ENCODE measurements around the gene NFATC4. TPM values are rescaled to one million over a fixed set of nuclear protein-coding genes. Genes with fewer than 3 reads are reported as not detected.

The NFATC4 gene
- total RNA-seq, 1 experiment from 2014 or later, result 10.7 TPM

DNA sequence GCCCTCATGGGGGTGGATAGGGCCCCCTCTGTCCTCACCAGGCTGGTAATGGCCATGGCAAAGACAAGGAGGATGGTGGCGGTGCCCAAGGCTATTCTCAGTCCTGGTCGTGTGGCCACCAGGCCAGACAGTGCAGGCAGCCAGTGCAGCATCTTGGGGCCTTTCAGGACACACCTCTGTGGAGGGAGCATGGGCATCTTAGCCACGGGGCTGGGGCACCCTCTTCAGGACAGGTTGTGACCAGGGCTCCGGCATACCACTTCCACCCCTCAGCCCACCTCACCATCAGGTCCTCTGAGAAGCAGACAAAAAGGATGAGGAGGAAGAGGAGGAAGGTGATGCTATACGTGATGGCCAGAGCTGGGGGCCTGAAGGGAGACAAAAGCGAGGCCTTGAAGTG lies 44.0 kb upstream of the NFATC4 start:
- Mint-ChIP-seq H3K27me3 (ENCODE audit: unreplicated experiment) (peaks cover 41% of the 10 kb centered on the region), H3K27ac (ENCODE audit: unreplicated experiment) (no peak overlapping the region), H3K4me3 (ENCODE audit: low read depth, unreplicated experiment) (no peak overlapping the region), H3K4me1 (ENCODE audit: low read depth, unreplicated experiment) (no peaks in the 10 kb centered on the region), H3K9me3 (ENCODE audit: low read depth, unreplicated experiment) (no peaks in the 10 kb centered on the region), H3K36me3 (ENCODE audit: insufficient read depth, unreplicated experiment) (no peaks in the 10 kb centered on the region)
- CTCF ChIA-PET, result interaction anchor here (0.9 kb wide), 1 partner anchor 16 kb away, joined by 4 read pairs; no protein-coding TSS in a partner anchor
- intact Hi-C loops (cut with micrococcal nuclease; ENCODE audit: unreplicated experiment), result no loop called here
- no peak for TF ChIP-seq CTCF (IDR thresholded peaks at IDR 0.05; ENCODE audit: unreplicated experiment)
- no TSS peak for BruUV-seq (replicated peaks)
- no peak for DNase-seq

DNA sequence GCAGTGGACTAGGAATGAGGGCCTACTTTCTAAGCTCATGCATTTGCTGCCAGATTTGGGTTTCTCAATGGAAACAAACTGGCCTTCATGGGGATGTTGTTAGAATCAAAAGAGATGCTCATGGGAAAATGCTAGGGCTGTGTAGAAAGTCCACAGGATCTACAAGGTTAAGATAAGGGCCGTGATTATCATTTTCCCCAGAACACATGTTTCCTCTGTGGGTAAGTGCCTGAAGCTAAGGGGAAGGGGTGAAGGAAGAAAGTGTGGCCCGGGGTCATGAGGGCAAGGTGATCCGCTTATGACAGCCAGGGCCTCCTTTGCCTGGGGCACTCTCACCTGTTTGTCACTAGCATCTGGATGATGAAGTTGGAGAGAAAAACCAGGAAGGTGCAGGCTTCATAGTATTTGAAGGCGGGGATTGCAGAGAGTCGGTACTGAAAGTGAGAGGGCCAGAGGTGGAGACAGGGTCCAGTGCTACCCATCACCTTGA lies 42.9 kb upstream of the NFATC4 start:
- DNase-seq, result no peak
- no peak overlapping the region for H3K4me3 Mint-ChIP-seq (ENCODE audit: low read depth, unreplicated experiment)
- intact Hi-C loops (cut with micrococcal nuclease; ENCODE audit: unreplicated experiment), result no loop called here
- no peak for TF ChIP-seq CTCF (IDR thresholded peaks at IDR 0.05; ENCODE audit: unreplicated experiment)
- no peaks in the 10 kb centered on the region for H3K4me1 Mint-ChIP-seq (ENCODE audit: low read depth, unreplicated experiment)
- CTCF ChIA-PET, result interaction anchor here (0.9 kb wide), 1 partner anchor 17 kb away, joined by 4 read pairs; no protein-coding TSS in a partner anchor
- H3K36me3 Mint-ChIP-seq (ENCODE audit: insufficient read depth, unreplicated experiment), result no peaks in the 10 kb centered on the region
- no peak overlapping the region for H3K27ac Mint-ChIP-seq (ENCODE audit: unreplicated experiment)
- H3K9me3 Mint-ChIP-seq (ENCODE audit: low read depth, unreplicated experiment), result no peaks in the 10 kb centered on the region
- peaks cover 30% of the 10 kb centered on the region for H3K27me3 Mint-ChIP-seq (ENCODE audit: unreplicated experiment)
- no TSS peak for BruUV-seq (replicated peaks)

DNA sequence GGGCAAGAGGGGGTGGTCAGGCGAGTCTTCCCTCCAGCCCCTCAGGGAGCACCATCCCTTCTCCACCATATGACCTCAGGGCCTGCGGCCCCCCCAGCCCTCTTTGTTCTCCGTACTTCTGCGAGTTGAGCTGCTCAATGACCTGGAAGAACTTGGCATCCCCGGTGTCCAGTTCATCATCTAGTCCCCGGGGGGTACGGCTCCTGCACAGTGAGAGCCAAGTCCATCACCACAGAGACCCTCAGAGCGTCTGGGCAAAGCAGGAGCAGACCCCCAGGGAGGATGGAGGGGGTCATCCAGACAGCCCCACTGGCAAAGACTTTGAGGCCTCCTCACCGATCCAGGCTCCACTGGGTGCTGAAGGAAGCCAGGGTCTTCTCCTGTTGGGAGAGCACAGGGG lies 42.0 kb upstream of the NFATC4 start:
- CTCF ChIA-PET, result no interaction called here
- no TSS peak for BruUV-seq (replicated peaks)
- Mint-ChIP-seq H3K27me3 (ENCODE audit: unreplicated experiment) (peaks cover 24% of the 10 kb centered on the region), H3K4me3 (ENCODE audit: low read depth, unreplicated experiment) (no peak overlapping the region), H3K9me3 (ENCODE audit: low read depth, unreplicated experiment) (no peaks in the 10 kb centered on the region), H3K4me1 (ENCODE audit: low read depth, unreplicated experiment) (no peaks in the 10 kb centered on the region), H3K27ac (ENCODE audit: unreplicated experiment) (no peak overlapping the region), H3K36me3 (ENCODE audit: insufficient read depth, unreplicated experiment) (no peaks in the 10 kb centered on the region)
- no peak for DNase-seq
- intact Hi-C loops (cut with micrococcal nuclease; ENCODE audit: unreplicated experiment), result no loop called here
- TF ChIP-seq CTCF (IDR thresholded peaks at IDR 0.05; ENCODE audit: unreplicated experiment), result no peak

GRCh38 chr14:24327303-24327702 lies 40.7 kb upstream of the NFATC4 start:
- DNase-seq, result no peak
- Mint-ChIP-seq H3K27ac (ENCODE audit: unreplicated experiment) (no peak overlapping the region), H3K4me3 (ENCODE audit: low read depth, unreplicated experiment) (no peak overlapping the region), H3K36me3 (ENCODE audit: insufficient read depth, unreplicated experiment) (peaks cover 2% of the 10 kb centered on the region), H3K4me1 (ENCODE audit: low read depth, unreplicated experiment) (peaks cover 6% of the 10 kb centered on the region), H3K27me3 (ENCODE audit: unreplicated experiment) (peaks cover 16% of the 10 kb centered on the region), H3K9me3 (ENCODE audit: low read depth, unreplicated experiment) (no peaks in the 10 kb centered on the region)
- BruUV-seq (replicated peaks), result no TSS peak
- CTCF ChIA-PET, result interaction anchor here (0.6 to 2.6 kb wide), 4 partner anchors 19 to 110 kb away, joined by 3 to 12 read pairs (median 6); partner anchors contain the start of genes CIDEB and TINF2
- TF ChIP-seq CTCF (IDR thresholded peaks at IDR 0.05; ENCODE audit: unreplicated experiment), result no peak
- intact Hi-C loops (cut with micrococcal nuclease; ENCODE audit: unreplicated experiment), result no loop called here
